HG02798 (cell line): ENCODE data around the gene LYSMD2.
"Not testable (repeated sequence)": the region's sequence is repeated elsewhere in the genome, so short reads cannot be mapped to it uniquely, and the experiment has no call there.

Experiments used
- ATAC-seq: cut with Tn5 transposase; IDR thresholded peaks from one replicate; pipeline ENCODE4 v1.9.1; 2021; ENCODE audit warnings: mild to moderate bottlenecking; ENCODE audit not compliant: unreplicated experiment, poor library complexity

Gene LYSMD2

GRCh38 chr15:51737522-51738305 is at the start of gene LYSMD2:
Gene LYSMD2 (minus strand): TSS chr15:51737655. CDS start chr15:51737622, 33 bp downstream.
- ATAC-seq: peak; percentile 56

GRCh38 chr15:51787130-51787529 is 49.7 kb upstream of the LYSMD2 start:
- ATAC-seq: not testable (repeated sequence)

- no peak for ATAC-seq
These were observed 46.5 kb upstream of the LYSMD2 start for GRCh38 chr15:51783967-51784366.

- ATAC-seq: no peak
These were observed 45.0 kb upstream of the LYSMD2 start for GRCh38 chr15:51782357-51782896.

- ATAC-seq: no peak
These were observed 44.1 kb upstream of the LYSMD2 start for GRCh38 chr15:51781506-51781905.

- no peak for ATAC-seq
These were observed 43.2 kb upstream of the LYSMD2 start for GRCh38 chr15:51780636-51781035.

- peak; percentile 64 for ATAC-seq
These were observed 39.6 kb upstream of the LYSMD2 start for GRCh38 chr15:51776952-51777569.

GRCh38 chr15:51775967-51776816 is 38.7 kb upstream of the LYSMD2 start:
- ATAC-seq: no peak

- ATAC-seq: no peak
These were observed 37.5 kb upstream of the LYSMD2 start for GRCh38 chr15:51774916-51775315.

GRCh38 chr15:51771773-51772172 is 34.3 kb upstream of the LYSMD2 start:
- no peak for ATAC-seq

- ATAC-seq: no peak
These were observed 33.4 kb upstream of the LYSMD2 start for GRCh38 chr15:51770902-51771301.

- no peak for ATAC-seq
These were observed 30.6 kb upstream of the LYSMD2 start for GRCh38 chr15:51768018-51768417.

- no peak for ATAC-seq
These were observed 28.9 kb upstream of the LYSMD2 start for GRCh38 chr15:51766341-51766740.

- ATAC-seq: no peak
These were observed 28.3 kb upstream of the LYSMD2 start for GRCh38 chr15:51765751-51766150.

- no peak for ATAC-seq
These were observed 23.4 kb upstream of the LYSMD2 start for GRCh38 chr15:51760805-51761204.

- ATAC-seq: no peak
These were observed 22.2 kb upstream of the LYSMD2 start for GRCh38 chr15:51759557-51760070.

GRCh38 chr15:51758645-51759044 is 21.2 kb upstream of the LYSMD2 start:
- no peak for ATAC-seq

GRCh38 chr15:51757450-51757849 is 20.0 kb upstream of the LYSMD2 start:
- ATAC-seq: no peak

GRCh38 chr15:51756482-51756881 is 19.0 kb upstream of the LYSMD2 start:
- ATAC-seq: no peak

- ATAC-seq: no peak
These were observed 18.3 kb upstream of the LYSMD2 start for GRCh38 chr15:51755790-51756189.
